Breast epithelium (tissue), 4 donors: ENCODE results near the gene P2RX5. TPM values are rescaled to one million over a fixed set of nuclear protein-coding genes. Genes with fewer than 3 reads are reported as not detected.

Experiments
- DNase-seq, 2 donors: peaks; one replicate each; pipeline ENCODE4 v3.0.0-alpha.2; 2019; ENCODE audit warnings: low spot score in 2 of 2
- H3K27ac ChIP-seq, 2 donors: fragments of 200-600 bp; sonication (generic) in 1 of 2; one replicate each; pipeline ENCODE4 v1.5.1; 2016 to 2019; ENCODE audit warnings: mild to moderate bottlenecking in 1 of 2
- H3K27me3 ChIP-seq, 2 donors: fragments of 200-600 bp; sonication (generic) in 1 of 2; one replicate each; pipeline versions ENCODE4 v1.5.1 to v1.6.0; 2017 to 2019; ENCODE audit warnings: control low read depth in 1 of 2, mild to moderate bottlenecking in 1 of 2
- H3K36me3 ChIP-seq: fragments of 200-600 bp; one replicate; pipeline ENCODE4 v1.5.1; 2019
- H3K4me1 ChIP-seq, 2 donors: fragments of 200-600 bp; sonication (generic); one replicate each; pipeline ENCODE4 v1.5.1; 2016 to 2019; ENCODE audit warnings: control low read depth in 1 of 2
- H3K4me3 ChIP-seq, 3 donors: fragments of 200-600 bp; sonication (generic); 1 replicate in 2 of 3; 2 replicates in 1 of 3; pipeline ENCODE4 v1.5.1; 2016 to 2019; ENCODE audit warnings: mild to moderate bottlenecking in 3 of 3, moderate library complexity in 2 of 3
- H3K9me3 ChIP-seq, 2 donors: fragments of 200-600 bp; sonication (generic) in 1 of 2; one replicate each; pipeline ENCODE4 v1.5.1; 2016 to 2019; ENCODE audit warnings: control low read depth in 1 of 2
- CTCF ChIP-seq, 3 donors: fragments of 450-650 bp; IDR thresholded peaks; one replicate each; pipeline ENCODE4 v1.5.1; 2016 to 2017; ENCODE audit warnings: antibody characterized with exemption in 3 of 3, mild to moderate bottlenecking in 3 of 3, moderate library complexity in 3 of 3
- POLR2A ChIP-seq: fragments of 450-650 bp; IDR thresholded peaks from one replicate; pipeline ENCODE4 v1.6.1; 2016; ENCODE audit warnings: antibody characterized with exemption, mild to moderate bottlenecking, moderate library complexity
- POLR2AphosphoS5 ChIP-seq, 3 donors: sonication (generic); formaldehyde crosslinking; IDR thresholded peaks; one replicate each; pipeline ENCODE4 v1.6.1; 2017; ENCODE audit warnings: antibody characterized with exemption in 3 of 3
- intact Hi-C: fragments of 100-400 bp; cut with DNase I; formaldehyde crosslinking; loops from one replicate; pipeline ENCODE4 v1.15.1; 2023; ENCODE audit warnings: low total_unique reads
- total RNA-seq, 3 donors: library from RNA; depleted of rRNA; stranded (reverse); fragments of >200 nt; gene quantifications; one replicate each; pipeline ENCODE4 v1.1.0, GENCODE V29; 2016

P2RX5 gene
- total RNA-seq, 3 donors from 2014 or later: 0.29 to 2.0 (median 0.32) TPM

- intact Hi-C loops: loop anchor here (10.0 kb wide), 1 partner anchor 1737 kb away; the partner anchor contains the start of gene NUP88
- Histone ChIP-seq H3K9me3 (no peaks in the 10 kb centered on the region), H3K27me3 (peaks cover 0 to 13% of the 10 kb centered on the region in 2 donors), H3K4me3 (no peak overlapping the region), H3K27ac (no peak overlapping the region), H3K4me1 (no peaks in the 10 kb centered on the region), H3K36me3 (no peaks in the 10 kb centered on the region)
- no peak for DNase-seq
- no peak for TF ChIP-seq POLR2A
- no peak for TF ChIP-seq POLR2AphosphoS5 (IDR thresholded peaks at IDR 0.05)
- no peak for TF ChIP-seq CTCF (IDR thresholded peaks at IDR 0.05)
Observed at GRCh38 chr17:3678095-3678820, 17.7 kb downstream of the P2RX5 start.

GRCh38 chr17:3675886-3676285 lies 20.1 kb downstream of the P2RX5 start:
- TF ChIP-seq CTCF (IDR thresholded peaks at IDR 0.05): no peak
- no peak for TF ChIP-seq POLR2AphosphoS5 (IDR thresholded peaks at IDR 0.05)
- TF ChIP-seq POLR2A: no peak
- Histone ChIP-seq H3K27me3 (no peaks in the 10 kb centered on the region), H3K4me3 (no peak overlapping the region), H3K9me3 (no peaks in the 10 kb centered on the region), H3K27ac (no peak overlapping the region), H3K4me1 (no peaks in the 10 kb centered on the region), H3K36me3 (no peaks in the 10 kb centered on the region)
- intact Hi-C loops: loop anchor here (10.0 kb wide), 1 partner anchor 1739 kb away; the partner anchor contains the start of gene NUP88
- no peak for DNase-seq

- Histone ChIP-seq H3K27ac (no peak overlapping the region), H3K27me3 (no peaks in the 10 kb centered on the region), H3K36me3 (no peaks in the 10 kb centered on the region), H3K4me3 (no peak overlapping the region), H3K4me1 (peaks cover 0 to 9% of the 10 kb centered on the region in 2 donors), H3K9me3 (no peaks in the 10 kb centered on the region)
- no peak for DNase-seq
- intact Hi-C loops: loop anchor here (10.0 kb wide), 1 partner anchor 1742 kb away; the partner anchor contains the start of gene NUP88
- TF ChIP-seq POLR2A (no peak), CTCF (IDR thresholded peaks at IDR 0.05) (no peak), POLR2AphosphoS5 (IDR thresholded peaks at IDR 0.05) (no peak)
Observed at GRCh38 chr17:3672571-3672970, 23.4 kb downstream of the P2RX5 start.

- no peaks in the 10 kb centered on the region for H3K27me3 ChIP-seq
- TF ChIP-seq POLR2A: no peak
- TF ChIP-seq CTCF (IDR thresholded peaks at IDR 0.05): no peak
- no peak for TF ChIP-seq POLR2AphosphoS5 (IDR thresholded peaks at IDR 0.05)
- H3K4me1 ChIP-seq: peaks cover 3 to 18% of the 10 kb centered on the region in 2 donors
Observed at GRCh38 chr17:3669548-3669947, 26.4 kb downstream of the P2RX5 start.

GRCh38 chr17:3669085-3669347 lies 26.9 kb downstream of the P2RX5 start:
- Histone ChIP-seq H3K4me3 (peak overlapping the region; percentile 88 to 98 (median 90)), H3K27ac (peak overlapping the region; percentile 97 to 99), H3K27me3 (no peaks in the 10 kb centered on the region), H3K36me3 (no peaks in the 10 kb centered on the region), H3K9me3 (no peaks in the 10 kb centered on the region), H3K4me1 (peaks cover 3 to 18% of the 10 kb centered on the region in 2 donors)
- intact Hi-C loops: no loop called here
- no peak for DNase-seq
- TF ChIP-seq POLR2A (no peak), POLR2AphosphoS5 (IDR thresholded peaks at IDR 0.05) (no peak)

More at GRCh38 chr17:3669548-3669947, 26.4 kb downstream of the P2RX5 start:
- Histone ChIP-seq H3K36me3 (no peaks in the 10 kb centered on the region), H3K27ac (peak overlapping the region in 1 of 2 donors; percentile 97), H3K9me3 (no peaks in the 10 kb centered on the region), H3K4me3 (peak overlapping the region; percentile 88 to 98 (median 90))
- no peak for DNase-seq
- intact Hi-C loops: no loop called here
